Inflammatory macrophage treated with lipopolysaccharide for 1 hour (primary cell): ENCODE results near the gene PMF1.

Source experiments
- DNase-seq, 2 donors: peaks; one replicate each; pipeline ENCODE4 v3.0.0-alpha.2; 2020 to 2022

The PMF1 gene

DNA sequence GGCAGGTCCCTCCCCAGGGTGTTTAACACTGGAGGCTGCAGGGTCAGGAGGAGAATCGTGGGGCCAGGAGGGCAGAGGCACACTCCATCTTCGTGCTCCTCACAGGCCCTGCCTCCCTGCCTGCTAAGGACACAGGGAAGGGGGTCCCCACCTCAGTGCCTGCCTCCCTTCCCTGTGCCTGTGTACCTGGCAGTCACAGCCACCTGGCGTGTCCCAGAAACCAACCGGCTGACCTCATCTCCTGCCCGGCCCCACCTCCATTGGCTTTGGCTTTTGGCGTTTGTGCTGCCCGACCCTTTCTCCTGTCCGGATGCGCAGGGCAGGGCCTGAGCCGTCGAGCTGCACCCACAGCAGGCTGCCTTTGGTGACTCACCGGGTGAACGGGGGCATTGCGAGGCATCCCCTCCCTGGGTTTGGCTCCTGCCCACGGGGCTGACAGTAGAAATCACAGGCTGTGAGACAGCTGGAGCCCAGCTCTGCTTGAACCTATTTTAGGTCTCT, 28.6 kb downstream of the PMF1 start:
- peak in 1 of 2 donors; percentile 18 for DNase-seq

DNA sequence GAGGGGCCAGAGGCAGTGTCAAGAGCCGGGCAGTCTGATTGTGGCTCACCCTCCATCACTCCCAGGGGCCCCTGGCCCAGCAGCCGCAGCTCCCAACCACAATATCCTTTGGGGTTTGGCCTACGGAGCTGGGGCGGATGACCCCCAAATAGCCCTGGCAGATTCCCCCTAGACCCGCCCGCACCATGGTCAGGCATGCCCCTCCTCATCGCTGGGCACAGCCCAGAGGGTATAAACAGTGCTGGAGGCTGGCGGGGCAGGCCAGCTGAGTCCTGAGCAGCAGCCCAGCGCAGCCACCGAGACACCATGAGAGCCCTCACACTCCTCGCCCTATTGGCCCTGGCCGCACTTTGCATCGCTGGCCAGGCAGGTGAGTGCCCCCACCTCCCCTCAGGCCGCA, 29.1 kb downstream of the PMF1 start, which contains the start of gene BGLAP:
TSS of gene BGLAP (plus strand) at position 259 of the 400 bp plus-strand sequence. CDS start at position 307, 48 bp downstream.
- no peak for DNase-seq

DNA sequence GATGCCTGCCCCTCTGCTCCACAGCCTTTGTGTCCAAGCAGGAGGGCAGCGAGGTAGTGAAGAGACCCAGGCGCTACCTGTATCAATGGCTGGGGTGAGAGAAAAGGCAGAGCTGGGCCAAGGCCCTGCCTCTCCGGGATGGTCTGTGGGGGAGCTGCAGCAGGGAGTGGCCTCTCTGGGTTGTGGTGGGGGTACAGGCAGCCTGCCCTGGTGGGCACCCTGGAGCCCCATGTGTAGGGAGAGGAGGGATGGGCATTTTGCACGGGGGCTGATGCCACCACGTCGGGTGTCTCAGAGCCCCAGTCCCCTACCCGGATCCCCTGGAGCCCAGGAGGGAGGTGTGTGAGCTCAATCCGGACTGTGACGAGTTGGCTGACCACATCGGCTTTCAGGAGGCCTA, 29.9 kb downstream of the PMF1 start:
- DNase-seq: no peak

DNA sequence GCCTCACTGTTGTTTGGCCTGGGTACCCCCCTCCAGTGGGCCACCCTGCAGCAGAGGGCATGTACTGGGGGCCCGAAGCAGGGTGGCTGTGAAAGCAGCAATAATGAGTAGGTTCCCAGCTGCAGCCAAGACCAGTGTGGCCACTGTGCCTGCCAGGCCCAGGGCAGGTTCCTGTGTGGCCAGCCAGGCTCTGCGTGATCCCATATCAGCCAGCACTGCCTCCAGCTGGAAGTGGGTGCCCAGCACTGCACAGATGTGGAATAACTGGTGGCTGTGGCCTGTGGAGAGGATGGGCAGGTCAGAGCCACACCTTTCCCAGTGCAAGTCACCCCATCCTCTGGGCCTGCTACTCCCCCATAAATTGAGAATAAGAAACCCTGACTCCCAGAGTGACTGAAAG, 31.3 kb downstream of the PMF1 start:
- no peak for DNase-seq

DNA sequence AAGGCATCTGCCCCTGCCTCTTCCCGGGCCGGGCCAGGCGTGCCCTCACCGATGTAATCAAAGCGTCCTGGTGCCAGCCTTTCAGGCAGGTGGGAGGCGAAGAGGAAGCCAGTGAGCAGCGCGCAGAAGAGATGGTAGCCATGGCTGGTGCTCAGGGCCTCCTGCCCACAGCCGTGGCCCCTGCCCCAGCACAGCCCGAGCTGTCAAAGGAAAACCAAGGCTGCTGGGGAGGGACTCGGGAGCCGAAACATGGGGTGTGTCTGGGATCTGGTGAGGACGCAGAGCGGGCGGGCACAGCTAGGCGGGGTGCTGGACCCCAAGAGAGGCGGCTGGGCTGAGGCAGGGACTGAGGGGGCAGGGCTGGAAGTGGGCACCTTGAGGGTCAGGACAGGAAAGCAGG, 31.9 kb downstream of the PMF1 start:
- DNase-seq: no peak

DNA sequence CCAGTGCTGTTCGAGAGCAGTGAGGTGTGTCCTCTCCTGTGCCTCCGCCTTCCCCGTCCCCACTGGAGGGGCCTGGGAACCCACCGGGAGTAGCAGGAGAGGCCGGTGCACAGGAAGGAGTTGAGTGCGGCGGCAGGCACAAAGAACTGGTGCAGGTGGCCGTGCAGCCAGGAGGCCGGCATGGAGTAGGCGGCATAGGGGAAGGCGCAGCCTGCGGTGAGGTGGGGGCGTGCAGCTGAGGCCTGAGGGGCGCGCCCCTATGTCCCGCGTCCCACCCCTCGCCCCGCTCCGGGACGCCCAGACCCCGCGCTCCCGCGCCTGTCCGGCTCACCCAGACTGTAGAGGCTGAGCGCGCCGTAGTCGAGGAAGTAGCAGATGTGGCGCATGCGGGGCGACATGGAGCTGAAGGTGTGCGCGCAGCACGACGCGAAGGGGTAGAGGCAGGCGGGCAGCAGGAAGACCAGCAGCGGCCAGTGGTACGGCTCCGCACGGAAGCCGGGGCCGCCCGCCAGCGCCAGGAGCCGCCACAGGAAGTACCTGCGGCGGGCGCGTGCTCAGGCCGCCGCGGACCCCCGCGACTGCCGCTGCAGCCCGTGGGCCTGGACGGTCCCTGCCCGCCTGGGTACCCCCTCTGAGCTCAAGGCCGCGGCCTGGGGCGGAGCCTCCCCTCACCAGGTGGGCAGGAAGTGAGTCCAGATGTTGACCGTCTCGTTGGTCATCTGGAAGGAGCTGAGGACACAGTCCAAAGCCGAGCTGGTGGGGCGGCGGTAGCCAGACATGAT, 32.8 kb downstream of the PMF1 start:
- no peak for DNase-seq

DNA sequence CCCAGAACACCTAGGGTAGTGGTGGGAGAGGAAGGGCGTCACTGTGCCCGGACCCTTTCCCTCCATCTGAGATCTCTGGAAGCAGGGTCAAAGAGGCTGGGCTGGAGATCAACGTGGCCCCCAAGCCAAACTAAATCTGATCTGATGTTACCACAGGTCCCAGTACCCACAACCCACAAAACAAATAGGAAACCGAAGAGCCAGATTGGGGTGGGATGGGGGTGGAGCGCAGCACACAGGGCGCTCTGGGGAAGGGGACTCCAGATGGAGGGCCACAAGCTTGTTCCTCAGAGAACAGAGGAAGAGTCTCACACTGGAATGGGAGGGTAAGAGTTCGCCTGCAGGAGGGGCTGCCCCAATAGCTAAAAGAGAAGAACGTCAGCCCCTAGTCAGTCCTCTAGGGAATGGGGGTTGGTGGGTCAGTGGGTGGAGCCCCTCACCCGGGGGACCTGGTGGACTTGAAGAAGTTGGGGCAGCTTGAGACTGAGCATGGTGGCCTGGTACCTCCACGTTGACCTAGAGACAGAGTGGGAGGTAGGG, 33.5 kb downstream of the PMF1 start:
- no peak for DNase-seq

DNA sequence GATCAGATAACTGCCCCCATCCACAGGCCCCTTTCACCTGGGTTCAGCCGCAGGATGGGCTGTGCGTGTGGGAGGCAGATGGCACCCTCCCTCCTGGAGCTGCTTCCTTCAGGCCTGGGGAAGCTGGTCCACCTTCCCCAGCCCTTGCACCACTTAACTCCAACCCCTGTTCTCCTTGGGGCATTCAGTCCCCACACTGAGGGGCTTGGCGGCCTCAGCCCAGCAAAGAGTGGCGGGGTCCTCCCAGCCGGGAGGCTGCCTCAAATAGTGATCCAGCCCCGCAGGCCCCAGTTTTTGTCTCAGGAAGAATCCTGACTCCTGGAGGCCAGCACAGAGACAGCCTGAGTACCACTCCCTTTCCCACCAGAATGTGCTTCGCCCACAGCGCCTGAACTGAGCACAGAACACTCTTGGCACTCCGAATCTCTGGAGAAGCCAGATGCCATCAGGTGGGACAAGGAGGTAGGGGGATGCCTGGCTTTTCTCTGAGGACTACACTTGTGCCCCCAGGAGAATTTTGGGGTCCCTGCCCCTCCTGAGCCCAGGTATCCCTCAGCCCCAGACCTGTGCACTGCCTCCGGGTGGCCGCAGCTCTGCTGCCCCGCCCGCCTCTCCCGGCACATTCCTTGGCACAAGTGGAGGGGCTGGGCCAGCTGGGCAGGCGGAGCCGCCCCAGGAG, 34.1 kb downstream of the PMF1 start:
- no peak for DNase-seq

DNA sequence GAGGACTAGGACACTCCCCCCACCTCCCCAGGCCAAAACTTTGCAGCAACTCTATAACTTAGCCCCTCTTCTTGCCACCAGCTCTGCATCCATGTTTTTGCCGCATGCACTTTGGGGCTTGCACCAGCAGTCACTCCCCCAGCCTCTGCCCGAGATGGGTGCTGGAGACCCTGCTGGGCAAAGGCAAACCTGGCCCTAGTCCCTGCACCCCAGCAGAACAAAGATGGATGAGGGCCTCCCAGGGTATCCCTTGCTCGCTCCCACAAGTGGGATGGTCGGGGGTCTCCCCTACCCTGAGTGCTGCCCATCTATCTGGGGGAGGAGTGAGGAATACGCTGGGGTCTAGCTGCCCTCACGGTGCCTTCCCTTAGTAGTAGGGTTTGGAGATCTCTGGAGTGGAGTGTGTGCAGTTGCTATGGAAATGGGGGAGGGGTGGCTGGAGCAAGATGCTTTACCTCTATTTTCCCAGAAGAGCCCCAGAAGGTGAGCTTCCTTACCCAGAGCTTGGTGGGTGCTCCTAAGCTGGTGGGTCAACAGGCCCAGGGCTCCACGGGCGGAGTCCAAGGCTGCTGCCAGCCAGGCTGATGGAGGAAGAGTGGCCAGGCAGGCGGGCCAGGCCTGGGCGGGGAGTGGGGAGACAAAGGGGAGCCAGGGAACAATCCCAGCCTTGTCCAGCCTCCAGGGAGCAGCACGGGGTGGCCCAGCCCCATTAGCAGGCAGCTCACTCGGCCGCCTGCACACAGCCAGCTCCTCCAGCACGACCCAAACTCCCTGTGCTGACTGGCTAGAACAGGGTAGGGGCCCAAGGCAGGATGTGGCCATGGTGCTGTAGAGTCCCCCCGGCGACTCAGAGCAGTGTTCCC, 34.9 kb downstream of the PMF1 start, which contains the start of gene PAQR6:
TSS of gene PAQR6 (minus strand) at position 597 of the 863 bp plus-strand sequence. CDS start 1,325 bp downstream, outside the sequence.
- no peak for DNase-seq

DNA sequence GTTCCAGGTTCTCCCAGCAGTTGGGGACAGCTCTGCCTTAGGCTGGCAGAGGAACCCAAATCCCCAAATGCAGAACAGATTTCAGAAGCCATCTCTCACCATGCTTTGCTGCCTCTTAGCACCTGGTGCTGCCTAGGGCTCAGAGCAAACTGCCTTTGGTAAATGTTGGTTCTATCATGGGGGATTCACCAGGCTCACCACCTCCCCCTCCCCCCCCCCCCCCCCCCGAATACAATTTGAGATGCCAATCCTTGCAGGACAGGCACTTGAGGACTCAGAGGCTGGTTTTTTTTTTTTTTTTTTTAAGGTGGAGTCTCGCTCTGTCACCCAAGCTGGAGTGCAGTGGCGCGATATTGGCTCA, 35.5 kb downstream of the PMF1 start:
- DNase-seq: no peak

DNA sequence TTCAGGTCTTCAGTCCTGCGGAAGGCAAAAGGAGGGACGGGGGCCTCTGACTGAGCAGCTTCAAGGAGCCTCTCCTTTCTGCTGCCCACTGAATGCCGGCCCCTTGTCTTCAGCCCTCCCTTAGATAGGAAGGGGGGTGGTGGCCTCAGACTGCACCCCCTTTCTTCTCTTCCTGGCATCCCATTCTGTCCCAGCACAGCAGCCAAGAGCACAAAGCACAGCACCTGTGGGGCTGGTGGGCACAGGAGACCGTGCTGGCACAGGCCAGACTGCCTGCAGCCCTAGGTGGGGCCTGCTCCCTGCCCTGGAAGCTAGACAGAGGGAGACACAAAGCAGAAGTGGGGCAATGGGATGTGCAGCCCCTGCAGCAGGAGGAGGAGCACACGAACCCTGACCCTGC, 36.8 kb downstream of the PMF1 start:
- no peak for DNase-seq

DNA sequence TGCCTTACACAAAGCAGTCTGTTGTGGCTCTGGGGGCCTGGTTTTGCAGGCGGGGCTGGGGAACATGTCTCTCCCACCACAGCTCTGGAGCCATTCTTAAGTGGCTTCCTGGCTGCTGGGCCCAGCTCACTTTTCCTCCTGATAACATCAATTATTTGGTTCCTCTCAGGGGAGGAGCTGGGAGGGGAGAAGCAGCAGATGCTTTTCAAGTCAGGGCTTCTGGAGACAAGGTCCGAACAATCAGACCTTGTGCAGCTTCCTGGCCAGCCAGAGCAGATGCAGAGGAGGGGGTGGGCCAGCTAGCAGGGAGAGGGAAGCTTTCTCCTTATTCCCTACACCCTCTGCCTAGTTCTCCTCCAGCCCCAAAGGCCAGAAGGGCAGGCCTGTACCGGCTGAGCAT, 38.7 kb downstream of the PMF1 start:
- no peak for DNase-seq

DNA sequence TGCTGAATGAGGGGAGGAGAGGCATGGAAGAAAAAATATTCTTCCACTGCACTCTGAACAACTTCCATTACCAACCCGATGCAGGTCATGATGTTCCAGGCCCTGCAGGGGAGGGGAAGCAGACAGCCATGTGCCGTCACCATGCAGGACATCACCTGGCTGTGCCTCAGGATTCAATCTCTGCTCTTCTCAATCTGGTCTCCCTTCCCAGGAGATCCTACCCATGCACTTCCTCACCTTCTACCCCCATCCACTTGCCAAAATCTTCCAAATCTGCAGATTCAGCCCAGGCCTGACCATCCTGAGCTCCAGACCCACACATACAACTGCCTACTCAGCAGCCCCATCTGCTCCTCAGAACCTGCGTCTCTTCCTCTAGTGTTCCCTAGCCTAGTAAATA, 40.8 kb downstream of the PMF1 start:
- DNase-seq: no peak

DNA sequence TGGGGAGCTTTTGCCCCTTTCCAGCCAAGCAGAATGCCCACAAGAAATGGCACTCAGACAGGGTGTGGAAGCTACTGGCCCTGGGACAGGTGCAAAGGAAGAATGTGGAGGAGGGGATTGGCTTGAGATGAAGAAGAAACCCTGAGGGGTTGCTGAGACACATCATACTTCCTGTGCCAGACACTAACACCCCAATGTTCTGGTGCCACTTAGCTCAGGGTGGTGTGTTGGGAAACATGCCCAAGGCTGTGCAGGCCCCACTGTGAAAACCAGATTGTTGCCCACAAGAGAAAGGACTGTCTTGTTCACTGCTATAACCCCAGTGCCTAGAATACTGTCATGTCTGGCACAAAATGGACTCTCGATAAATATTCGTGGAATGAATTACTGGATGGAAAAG, 44.9 kb downstream of the PMF1 start:
- DNase-seq: no peak

DNA sequence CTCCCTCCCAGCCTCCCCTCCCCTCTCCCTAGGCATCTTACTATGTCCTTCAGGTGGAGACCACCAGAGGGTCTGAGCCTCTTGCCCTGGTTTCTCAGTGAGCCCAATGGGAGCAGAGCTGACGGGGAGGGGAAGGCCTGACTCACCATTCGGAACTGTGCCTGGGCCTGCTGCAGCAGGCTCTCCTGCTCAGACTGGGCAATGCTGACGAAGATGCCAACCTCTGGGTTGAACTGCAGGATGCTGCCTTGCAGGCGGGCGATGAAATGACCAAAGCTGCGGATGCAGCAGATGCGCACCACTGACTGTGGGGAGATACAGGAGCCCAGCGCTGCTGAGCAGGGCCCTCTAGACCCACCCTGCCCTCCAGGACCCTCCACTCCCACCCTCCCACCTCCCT, 46.1 kb downstream of the PMF1 start:
- DNase-seq: no peak

DNA sequence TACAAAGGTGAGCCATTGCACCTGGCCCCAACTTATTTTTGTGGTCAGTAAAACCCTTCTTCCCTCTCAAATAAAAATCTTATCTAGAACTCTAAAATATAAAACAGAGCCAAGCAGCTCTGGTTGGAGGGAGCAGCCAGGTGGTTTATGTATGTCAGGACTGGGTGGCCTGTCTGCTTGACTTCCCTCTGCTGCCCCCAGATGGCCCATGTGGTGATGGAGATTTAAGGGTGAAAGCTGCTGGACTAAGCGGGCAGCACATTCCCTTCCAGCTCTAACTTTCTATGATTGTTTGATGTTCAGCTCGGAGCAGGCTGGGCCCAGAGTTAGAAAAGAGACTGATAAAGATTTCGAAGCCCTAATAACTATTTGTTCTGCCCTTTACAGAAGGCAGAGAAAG, 47.0 kb downstream of the PMF1 start:
- no peak for DNase-seq

DNA sequence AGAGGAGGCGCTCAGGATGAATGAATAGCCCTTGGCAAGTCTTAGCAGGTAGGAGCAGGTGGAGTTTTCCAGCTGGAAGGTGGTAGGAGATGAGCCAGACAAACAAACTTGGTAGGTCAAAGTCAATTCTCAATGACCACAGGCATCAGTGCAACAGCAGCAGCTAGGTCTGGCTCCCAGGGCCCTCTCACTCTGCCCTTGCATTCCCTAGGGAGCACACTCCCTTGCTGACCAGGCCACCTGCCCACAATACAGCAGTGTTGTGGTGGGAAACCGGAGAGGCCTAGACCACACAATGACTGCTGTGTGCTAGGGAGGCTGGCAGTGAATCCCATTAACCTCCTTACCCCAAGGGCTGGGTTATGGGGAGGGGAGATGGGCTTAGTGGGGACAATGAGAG, 48.1 kb downstream of the PMF1 start:
- DNase-seq: no peak

DNA sequence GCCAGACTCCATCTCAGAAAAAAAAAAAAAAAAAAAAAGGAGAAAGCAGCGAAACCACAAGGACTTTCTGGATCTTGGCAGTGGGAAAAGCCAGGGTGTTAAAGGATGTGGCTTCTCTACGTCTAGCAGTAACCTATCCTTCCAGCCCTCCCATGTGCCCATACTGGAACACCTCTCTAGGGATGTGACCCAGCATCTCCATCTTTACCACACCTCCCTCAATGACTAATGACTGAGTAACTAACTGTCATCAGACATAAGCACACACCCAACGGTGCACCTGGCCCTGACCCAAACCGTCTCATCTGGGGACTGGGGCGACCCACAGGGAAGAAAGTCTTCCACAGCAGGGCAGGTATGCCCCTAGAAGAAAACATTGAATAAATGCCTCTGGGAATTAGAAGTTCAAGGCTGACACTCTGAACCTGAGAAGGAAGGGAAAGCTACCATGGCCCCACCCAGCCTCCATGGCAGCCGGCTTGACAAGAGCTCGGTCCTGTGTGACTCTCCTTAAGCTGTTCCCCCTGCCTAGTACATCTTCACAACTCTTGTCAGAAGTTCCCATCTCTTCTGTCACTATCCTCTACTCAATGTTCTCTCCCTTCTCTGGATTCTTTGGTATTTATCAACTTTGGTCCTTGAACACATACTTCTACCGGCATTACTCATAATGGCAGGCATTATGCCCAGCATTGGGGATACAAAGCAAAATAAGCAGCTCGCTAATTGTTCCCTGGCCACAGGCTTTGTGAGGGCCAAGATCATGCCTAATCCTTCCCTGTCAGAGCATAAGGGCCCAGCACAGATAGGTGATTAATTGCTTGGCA, 49.9 kb downstream of the PMF1 start:
- no peak for DNase-seq

DNA sequence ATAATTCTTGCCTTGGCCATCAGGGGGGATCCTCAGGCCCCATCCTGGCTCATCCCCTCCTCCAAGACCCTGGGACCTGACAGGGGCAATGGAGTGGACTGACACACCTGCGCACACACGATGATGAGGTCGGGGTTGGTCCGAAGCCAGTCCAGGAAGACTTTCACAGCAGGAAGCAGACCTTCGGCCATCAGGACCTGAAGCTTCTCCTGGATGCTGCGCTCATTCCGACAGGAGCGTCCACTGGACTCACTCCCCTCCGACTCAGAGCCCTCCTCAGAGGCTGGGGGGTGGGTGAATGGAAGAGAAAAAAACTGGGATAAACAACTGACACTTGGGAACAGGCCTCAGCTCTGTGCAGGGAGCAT, 50.5 kb downstream of the PMF1 start:
- no peak for DNase-seq

DNA sequence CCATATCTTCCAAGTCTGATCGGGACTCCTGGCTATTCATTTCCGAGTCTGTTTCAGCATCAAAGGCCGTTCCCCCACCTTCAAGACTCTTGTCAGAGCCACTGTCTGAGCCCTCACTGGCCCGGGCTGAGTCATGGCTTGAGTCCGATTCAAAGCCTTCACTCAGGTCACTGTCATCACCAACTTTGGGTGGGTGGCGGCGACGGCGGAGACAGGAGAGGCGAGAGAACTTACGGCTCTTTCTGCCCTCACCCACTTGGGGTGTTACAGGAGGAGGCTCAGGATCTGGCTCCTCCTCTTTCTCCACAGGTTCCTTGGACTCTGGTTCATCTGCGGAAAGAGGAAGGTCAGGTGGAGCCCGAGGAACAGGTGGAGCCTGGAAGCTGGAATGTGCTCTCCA, 53.2 kb downstream of the PMF1 start:
- no peak for DNase-seq

DNA sequence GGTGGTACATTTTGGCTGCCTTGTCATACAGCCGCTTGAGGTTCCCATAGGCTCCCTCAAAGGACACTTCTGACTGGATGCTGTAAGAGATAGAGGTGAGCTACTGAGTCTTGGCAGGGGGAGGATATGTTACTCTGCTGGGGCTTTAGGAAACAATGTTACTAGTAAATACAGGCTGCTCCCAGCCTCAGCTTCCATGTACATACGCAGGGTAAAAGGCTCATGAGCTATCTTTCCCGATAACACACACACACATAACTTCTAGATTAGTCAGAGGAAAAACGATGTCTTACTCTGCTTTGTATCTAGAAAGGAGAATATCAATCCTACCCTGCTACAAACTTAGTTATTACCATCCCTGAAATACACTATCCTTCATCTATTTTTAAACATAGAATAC, 55.5 kb downstream of the PMF1 start:
- no peak for DNase-seq

DNA sequence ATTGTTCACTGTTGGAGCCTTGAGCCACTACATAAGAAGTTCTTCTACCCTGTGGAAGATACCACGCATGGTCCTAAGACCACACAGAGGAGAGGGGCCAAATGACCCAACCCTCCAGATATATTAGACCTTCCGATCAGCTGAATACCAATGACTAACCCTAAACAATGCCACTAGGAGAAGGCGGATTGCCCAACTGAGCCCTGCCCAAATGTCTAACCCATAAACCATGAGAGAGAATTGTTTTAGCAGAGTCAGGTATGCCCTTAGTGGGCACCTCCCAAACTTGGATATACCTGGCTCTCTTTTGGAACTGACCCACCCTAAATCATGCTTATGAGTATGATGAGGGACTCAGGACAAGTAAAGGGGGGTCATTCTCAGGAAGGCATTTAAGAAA, 57.5 kb downstream of the PMF1 start:
- no peak for DNase-seq
